ENCODE data around the gene LDLRAD4.
"Not testable (repeated sequence)": the region's sequence is repeated elsewhere in the genome, so short reads cannot be mapped to it uniquely, and the experiment has no call there.

Gene LDLRAD4

GRCh38 chr18:13454363-13455150, 236.0 kb downstream of the LDLRAD4 start:
- DNase-seq = no peak

DNA sequence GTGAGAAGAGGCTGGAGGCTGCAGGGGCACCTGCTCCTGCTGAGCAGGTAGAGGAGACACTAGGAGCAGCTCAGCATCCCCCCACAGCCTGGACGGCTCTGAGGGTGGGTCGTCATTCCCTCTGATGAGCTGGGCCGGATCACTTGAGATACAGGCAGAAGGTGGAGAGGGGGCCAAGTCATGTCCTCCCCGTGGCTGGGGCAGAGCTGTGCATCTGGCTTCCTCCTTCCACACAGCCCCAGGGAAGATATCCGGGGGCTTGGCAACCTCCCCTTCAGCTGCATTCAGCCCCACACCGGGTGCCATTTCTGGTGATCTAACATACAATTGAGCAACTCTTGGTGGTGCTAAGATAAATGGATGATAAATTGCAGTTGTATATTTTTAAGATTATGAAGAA, 236.9 kb downstream of the LDLRAD4 start:
- no peak for DNase-seq

- DNase-seq = no peak
Observed at GRCh38 chr18:13455960-13456481, 237.5 kb downstream of the LDLRAD4 start.

DNA sequence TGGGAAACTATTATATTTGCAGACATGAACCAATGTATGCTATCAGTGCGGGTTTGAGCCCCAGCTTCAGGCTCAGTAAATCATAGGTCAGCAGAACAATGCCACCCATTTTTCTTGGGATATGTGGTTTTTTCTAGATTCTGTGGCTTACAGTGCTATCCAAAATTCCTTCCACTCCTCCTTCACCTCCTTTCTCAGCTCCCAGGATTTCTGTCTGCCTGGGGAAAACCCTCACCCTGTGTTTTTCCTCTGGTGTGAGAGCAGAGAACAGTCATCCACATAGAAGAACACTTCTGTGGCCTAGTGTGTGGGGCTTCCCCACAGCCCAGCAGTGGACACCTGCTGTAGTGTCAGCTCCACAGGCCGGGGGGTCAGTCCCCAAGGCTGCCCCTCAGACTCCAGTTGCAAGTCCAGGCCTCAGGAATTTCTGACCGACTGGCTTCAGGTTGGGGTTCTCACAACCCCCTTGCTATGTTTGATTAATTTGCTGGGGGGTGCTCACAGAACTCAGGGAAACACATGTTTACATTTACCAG, 238.2 kb downstream of the LDLRAD4 start:
- no peak for DNase-seq

DNA sequence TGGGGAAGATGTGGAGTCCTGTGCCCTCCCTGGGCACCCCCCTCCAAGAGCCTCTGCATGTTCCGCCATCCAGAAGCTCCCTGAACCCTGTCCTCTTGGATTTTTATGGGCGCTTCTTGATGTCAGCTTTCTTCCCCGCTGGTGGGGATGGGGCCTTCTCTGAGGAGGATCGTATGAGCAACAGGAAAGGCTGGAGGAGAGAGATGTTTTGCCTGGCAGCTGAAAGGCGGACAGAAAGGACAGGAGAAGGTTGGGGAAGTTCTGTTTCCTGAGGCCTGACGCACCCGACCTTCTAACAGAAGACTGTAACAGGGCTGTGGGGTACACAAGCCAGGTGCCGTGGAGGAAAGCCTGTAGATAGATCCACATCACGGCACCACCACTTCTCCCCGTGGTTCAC, 238.8 kb downstream of the LDLRAD4 start:
- DNase-seq = no peak

DNA sequence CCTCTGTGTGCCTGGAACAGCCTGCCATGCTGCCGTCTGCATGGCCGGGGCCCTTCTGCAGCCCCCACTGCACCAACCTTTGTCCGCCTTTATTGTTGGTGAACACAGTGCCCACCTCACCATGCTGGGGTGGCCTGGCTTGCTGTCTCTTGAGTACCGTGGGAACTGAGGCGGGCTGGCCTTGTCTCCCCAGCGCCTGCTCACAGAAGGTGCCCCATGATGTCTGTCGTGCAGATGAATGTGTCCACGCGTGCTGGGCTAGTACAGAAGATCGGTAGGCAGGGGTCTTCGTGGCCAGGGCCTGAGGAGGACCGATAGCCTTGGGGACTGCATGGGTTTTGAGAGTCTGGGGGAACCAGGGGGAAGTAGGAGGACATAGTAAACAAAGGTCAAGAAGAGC, 242.4 kb downstream of the LDLRAD4 start:
- no peak for DNase-seq

DNA sequence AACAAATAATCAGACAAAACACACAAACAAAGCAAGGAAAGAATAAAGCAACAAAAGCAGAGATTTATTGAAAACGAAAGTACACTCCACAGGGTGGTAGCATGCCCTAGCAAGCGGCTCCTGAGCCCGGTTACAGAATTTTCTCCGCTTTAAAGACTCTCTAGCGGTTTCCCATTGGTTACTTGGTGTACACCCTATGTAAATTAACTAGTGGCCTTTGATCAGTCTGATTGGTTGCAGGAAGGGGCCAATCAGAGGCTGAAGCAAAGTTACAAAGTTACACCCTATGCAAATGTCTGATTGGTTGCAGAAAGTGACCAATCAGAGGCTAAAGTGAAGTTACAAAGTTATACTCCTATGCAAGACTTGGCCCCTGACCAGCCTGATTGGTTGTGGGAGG, 242.9 kb downstream of the LDLRAD4 start:
- no peak for DNase-seq

- DNase-seq = no peak
Observed at GRCh38 chr18:13461936-13462335, 243.4 kb downstream of the LDLRAD4 start.

DNA sequence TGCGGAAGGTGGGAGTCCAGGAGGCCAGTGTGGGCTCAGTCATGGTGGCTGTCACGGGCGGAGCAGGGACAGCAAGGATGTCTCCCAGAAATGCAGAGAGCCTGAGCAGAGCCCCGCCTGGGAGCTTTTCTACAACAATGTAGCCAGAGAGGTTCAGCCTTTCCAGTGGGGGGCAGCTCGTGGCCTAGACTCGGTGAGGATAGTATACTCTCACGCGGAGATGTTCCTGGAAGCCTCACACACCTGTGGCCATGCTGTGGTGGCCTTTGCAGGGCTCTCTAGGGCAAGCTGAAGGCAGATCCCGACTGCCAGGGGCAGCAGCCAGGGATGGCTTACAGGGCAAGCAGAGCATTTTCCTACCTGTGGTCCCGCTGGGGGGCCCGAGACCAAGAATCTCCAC, 244.1 kb downstream of the LDLRAD4 start:
- DNase-seq = no peak

GRCh38 chr18:13463526-13464210, 245.1 kb downstream of the LDLRAD4 start:
- no peak for DNase-seq

DNA sequence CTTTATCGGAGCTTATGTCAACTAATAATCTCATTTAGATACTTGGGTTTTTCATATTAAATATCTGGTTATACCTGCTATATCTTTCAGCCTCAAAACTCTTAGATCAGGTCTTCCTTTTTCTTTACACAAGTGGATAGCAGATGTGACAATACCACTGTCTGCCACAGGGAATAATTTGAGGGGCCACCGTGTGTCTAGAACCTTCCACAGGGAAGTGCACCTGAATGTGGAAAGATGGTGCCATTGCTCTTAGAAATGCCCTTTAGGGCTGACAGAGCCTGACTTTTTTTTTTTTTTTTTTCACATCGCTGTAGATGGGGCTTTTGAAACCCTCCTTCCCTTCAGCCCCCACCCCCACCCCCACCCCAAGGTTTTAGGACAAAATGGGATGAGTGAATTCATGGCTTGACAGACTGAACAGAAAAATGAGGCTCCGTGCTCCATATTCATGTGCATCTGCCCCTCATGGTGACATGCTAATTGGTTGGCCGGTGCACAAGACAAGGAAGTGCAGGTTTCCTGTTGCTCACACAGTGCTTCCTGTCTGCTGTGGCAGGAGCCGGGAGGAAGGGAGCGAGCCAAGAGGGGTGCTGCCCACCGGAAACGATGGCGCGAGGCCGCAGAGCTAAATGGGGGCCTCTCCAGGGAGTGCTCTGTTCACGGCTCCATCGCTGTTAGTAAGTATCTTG, 246.0 kb downstream of the LDLRAD4 start:
- peak; percentile 60 for DNase-seq

DNA sequence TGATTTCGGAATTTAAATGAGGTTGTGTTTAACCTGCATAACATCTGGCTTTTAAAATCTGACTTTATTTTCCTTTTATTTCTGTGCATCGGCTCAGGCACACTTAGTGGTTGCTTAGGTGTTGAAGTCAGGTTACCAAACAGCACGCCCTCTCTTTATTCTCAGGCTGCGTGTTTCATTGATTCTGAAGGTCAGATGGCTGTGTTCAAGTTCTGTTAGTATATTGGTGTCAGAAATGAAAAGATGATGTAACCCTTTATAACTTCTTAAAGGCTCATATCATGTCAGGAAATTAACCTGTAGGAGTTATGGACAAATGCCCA, 246.5 kb downstream of the LDLRAD4 start:
- DNase-seq = no peak

- DNase-seq = no peak
Observed at GRCh38 chr18:13465476-13465875, 246.9 kb downstream of the LDLRAD4 start.

DNA sequence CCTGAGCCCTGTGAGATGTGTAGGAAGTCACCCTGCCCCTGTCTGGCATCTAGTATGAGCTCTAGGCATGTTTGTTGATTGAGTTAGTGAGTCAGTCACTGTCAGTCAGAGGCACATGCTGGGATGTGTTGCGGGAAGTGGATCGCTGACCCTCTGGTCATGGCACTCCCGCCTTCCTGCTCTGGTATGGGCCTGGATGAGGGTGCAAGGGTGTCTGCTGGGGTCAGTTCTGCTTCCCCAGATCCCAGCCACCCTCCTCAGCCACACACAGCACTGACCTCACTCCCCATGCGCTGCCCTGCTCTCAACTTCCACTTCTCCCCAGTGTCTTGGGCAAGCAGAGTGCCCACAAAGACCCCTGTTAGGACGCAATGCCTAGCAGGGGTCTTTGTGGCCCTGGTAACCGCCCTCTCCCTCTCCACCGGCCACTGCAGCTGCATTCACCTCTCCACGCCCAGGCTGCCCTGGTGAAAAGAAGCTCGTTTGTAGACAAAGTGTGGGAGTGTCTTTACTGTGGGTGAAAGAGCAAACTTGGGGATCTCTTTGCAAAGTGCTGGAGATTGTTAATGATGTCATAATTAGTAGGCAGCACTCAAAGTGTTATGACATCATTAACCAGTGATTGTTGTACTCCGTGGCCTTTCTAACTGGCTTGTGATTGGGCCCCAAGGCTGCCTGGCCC, 252.1 kb downstream of the LDLRAD4 start:
- no peak for DNase-seq

DNA sequence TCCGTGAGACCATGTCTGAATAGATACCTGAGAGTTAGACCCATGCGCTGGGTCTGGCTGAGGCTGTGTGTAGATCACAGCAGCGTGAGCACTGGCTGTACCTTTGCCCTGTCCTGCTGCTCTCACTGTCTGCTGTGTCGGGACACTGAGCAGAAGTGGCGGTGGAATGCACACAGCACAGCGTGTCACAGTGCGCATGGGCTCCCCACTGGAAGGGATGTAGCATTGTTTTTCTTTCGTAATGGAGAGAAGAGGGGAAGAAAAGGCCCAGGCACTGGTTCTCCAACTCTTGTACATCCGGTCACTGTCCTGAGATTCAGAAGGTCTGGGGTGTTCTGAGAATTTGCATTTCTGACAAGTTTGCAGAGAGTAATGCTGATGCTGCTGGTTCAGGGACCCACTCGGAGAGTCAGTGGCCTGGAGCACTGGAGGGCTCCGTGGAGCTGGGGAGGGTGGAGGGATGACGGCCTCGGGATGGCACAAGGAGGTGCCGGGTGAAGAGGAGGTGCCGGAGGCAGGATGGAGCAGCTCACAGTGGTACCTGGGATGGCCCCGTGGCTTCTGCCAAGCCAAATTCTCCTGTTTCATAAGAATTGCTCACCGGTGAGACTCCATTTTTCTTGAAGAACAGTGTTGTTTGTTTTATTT, 252.8 kb downstream of the LDLRAD4 start:
- DNase-seq = no peak

GRCh38 chr18:13471971-13472628, 253.5 kb downstream of the LDLRAD4 start:
- DNase-seq = no peak

DNA sequence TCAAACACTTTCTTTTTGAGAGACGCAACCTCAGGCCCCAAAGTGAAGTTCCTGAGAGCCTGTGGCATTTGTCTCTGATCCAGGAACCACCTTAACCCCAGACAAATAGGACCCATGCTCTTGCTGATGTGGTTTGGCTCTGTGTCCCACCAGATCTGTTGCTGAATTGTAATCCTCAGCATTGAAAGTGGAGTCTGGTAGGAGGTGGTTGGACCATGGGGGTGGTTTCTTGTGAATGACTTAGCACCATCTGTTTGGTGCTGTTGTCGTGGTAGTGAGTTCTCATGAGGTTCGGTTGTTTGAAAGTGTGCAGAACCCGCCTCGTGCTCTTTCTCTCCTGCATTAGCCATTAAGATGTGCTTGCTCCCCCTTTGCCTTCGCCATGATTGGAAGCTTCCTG, 255.2 kb downstream of the LDLRAD4 start:
- no peak for DNase-seq

DNA sequence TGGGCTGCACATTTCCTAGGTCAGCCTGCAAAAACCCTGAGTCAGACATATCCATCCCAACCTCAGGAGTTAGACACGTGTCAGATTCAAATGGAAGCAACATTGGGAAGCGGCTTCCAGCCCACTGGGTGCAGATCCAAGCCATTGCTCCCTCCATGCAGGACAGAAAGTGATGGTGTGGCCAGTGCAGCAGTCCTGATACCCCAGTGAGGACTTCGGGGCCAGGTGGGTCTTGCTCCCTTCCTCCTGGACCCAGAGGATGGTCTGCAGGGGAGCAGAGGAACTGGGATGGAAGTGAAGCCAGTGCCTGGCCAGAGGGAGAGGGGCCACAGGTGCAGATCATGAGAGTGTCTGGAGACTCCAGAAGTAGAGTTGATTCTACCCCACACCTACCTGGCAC, 255.8 kb downstream of the LDLRAD4 start:
- DNase-seq = no peak

DNA sequence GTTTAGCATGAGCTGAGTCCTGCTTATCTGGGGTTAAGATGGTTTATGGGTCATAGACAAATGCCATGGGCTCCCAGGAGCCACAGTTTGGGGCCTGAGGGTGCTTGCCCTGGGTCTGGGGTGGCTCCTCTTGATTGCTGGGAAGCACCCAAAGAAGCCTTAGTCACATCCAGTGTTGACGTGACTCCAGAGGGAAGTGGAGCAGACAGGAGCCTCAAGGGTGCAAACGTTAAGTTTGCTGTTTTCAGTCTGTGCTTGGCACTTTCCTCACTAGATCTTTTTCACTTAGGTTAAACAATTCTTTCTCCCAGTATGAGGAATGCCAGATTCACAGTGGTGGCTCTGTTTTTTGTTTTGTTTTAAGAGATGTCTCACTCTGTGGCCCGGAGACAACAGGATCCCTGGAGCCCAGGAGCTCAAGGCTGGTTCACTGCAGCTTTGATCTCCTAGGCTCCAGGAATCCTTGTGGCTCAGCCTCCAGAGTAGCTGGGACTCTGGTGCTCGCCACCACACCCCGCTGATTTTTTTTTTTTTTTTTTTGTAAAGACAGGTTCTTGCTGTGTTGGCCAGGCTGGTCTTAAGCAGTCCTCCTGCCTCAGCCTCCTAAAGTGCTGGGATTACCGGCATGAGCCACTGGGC, 256.5 kb downstream of the LDLRAD4 start:
- DNase-seq = no peak

GRCh38 chr18:13476312-13476711, 257.8 kb downstream of the LDLRAD4 start:
- not testable (repeated sequence) for DNase-seq

DNA sequence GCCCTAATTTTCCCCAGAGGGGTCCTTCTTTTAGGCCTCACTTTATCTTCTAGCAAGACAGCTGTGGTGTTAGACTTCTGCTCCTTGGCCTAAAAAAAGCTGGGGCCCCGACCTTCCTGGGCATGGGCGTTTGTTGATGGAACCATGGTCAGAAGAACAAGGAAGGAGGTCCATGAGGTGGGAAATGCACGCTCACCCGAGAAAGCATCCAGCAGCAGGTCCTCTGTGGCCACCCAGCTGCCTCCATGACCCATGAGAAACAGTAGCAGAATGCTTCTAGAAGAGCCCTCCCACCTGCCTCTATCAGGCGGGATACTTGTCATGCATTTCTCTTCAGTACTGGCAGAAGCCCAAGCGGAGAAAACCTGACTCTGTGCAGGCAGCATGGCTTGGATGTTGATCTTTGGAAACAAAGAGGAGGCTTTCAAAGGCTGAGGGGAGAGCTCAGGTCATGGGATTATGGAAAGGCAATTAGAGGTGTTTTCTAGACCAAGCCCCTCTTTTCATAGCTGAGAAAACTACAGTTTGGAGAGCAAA, 258.7 kb downstream of the LDLRAD4 start:
- no peak for DNase-seq
